ENCODE results near the gene CRLF3.
"Not testable (repeated sequence)": the region's sequence is repeated elsewhere in the genome, so short reads cannot be mapped to it uniquely, and the experiment has no call there.

CRLF3 gene

GRCh38 chr17:30814860-30815259 lies 9.6 kb downstream of the CRLF3 start:
- not testable (repeated sequence) for H3K4me3 ChIP-seq (ENCODE audit: low read depth, low read length); H2AFZ ChIP-seq (ENCODE audit: low read length, unreplicated experiment); H3K36me3 ChIP-seq (ENCODE audit: insufficient read depth, low read length); H3K27me3 ChIP-seq (ENCODE audit: insufficient read depth, low read length); H3K27ac ChIP-seq (ENCODE audit: low read depth, low read length)
- H3K4me1 ChIP-seq (ENCODE audit: control insufficient read depth, insufficient read depth, low read length, unreplicated experiment) = peaks cover 13% of the 10 kb centered on the region
- peaks cover 28% of the 10 kb centered on the region for H3K79me2 ChIP-seq (ENCODE audit: control insufficient read depth, insufficient read depth, low read length, unreplicated experiment)

- Histone ChIP-seq H3K4me1 (ENCODE audit: control insufficient read depth, insufficient read depth, low read length, unreplicated experiment) (peaks cover 13% of the 10 kb centered on the region), H3K79me2 (ENCODE audit: control insufficient read depth, insufficient read depth, low read length, unreplicated experiment) (peaks cover 22% of the 10 kb centered on the region)
- not testable (repeated sequence) for H3K36me3 ChIP-seq (ENCODE audit: insufficient read depth, low read length); H3K27me3 ChIP-seq (ENCODE audit: insufficient read depth, low read length); H3K4me3 ChIP-seq (ENCODE audit: low read depth, low read length); H3K27ac ChIP-seq (ENCODE audit: low read depth, low read length); H2AFZ ChIP-seq (ENCODE audit: low read length, unreplicated experiment)
Observed at GRCh38 chr17:30814236-30814635, 10.3 kb downstream of the CRLF3 start.

GRCh38 chr17:30812218-30813177 lies 12.0 kb downstream of the CRLF3 start:
- peaks cover 19% of the 10 kb centered on the region for H3K79me2 ChIP-seq (ENCODE audit: control insufficient read depth, insufficient read depth, low read length, unreplicated experiment)
- no peaks in the 10 kb centered on the region for H3K27me3 ChIP-seq (ENCODE audit: insufficient read depth, low read length)
- peaks cover 13% of the 10 kb centered on the region for H3K4me1 ChIP-seq (ENCODE audit: control insufficient read depth, insufficient read depth, low read length, unreplicated experiment)
- H3K4me3 ChIP-seq (ENCODE audit: low read depth, low read length) = no peak overlapping the region
- H3K27ac ChIP-seq (ENCODE audit: low read depth, low read length) = peak overlapping the region; percentile 23
- no peaks in the 10 kb centered on the region for H3K36me3 ChIP-seq (ENCODE audit: insufficient read depth, low read length)
- H2AFZ ChIP-seq (ENCODE audit: low read length, unreplicated experiment) = peak overlapping the region; percentile 43

- Histone ChIP-seq H3K4me1 (ENCODE audit: control insufficient read depth, insufficient read depth, low read length, unreplicated experiment) (peaks cover 13% of the 10 kb centered on the region), H3K79me2 (ENCODE audit: control insufficient read depth, insufficient read depth, low read length, unreplicated experiment) (peaks cover 13% of the 10 kb centered on the region), H3K27me3 (ENCODE audit: insufficient read depth, low read length) (no peaks in the 10 kb centered on the region), H2AFZ (ENCODE audit: low read length, unreplicated experiment) (no peak overlapping the region), H3K27ac (ENCODE audit: low read depth, low read length) (no peak overlapping the region), H3K36me3 (ENCODE audit: insufficient read depth, low read length) (no peaks in the 10 kb centered on the region), H3K4me3 (ENCODE audit: low read depth, low read length) (no peak overlapping the region)
Observed at GRCh38 chr17:30809867-30810266, 14.6 kb downstream of the CRLF3 start.

GRCh38 chr17:30808785-30809286 lies 15.7 kb downstream of the CRLF3 start:
- H3K27me3 ChIP-seq (ENCODE audit: insufficient read depth, low read length) = no peaks in the 10 kb centered on the region
- H3K36me3 ChIP-seq (ENCODE audit: insufficient read depth, low read length) = no peaks in the 10 kb centered on the region
- no peak overlapping the region for H2AFZ ChIP-seq (ENCODE audit: low read length, unreplicated experiment)
- peaks cover 13% of the 10 kb centered on the region for H3K79me2 ChIP-seq (ENCODE audit: control insufficient read depth, insufficient read depth, low read length, unreplicated experiment)
- peaks cover 13% of the 10 kb centered on the region for H3K4me1 ChIP-seq (ENCODE audit: control insufficient read depth, insufficient read depth, low read length, unreplicated experiment)
- no peak overlapping the region for H3K27ac ChIP-seq (ENCODE audit: low read depth, low read length)
- no peak overlapping the region for H3K4me3 ChIP-seq (ENCODE audit: low read depth, low read length)

GRCh38 chr17:30807896-30808295 lies 16.6 kb downstream of the CRLF3 start:
- Histone ChIP-seq H3K79me2 (ENCODE audit: control insufficient read depth, insufficient read depth, low read length, unreplicated experiment) (peaks cover 13% of the 10 kb centered on the region), H3K27ac (ENCODE audit: low read depth, low read length) (no peak overlapping the region)

GRCh38 chr17:30805944-30806456 lies 18.5 kb downstream of the CRLF3 start:
- Histone ChIP-seq H3K4me3 (ENCODE audit: low read depth, low read length) (no peak overlapping the region), H2AFZ (ENCODE audit: low read length, unreplicated experiment) (no peak overlapping the region), H3K4me1 (ENCODE audit: control insufficient read depth, insufficient read depth, low read length, unreplicated experiment) (no peaks in the 10 kb centered on the region), H3K36me3 (ENCODE audit: insufficient read depth, low read length) (peaks cover 7% of the 10 kb centered on the region; the same call in 1 of the 2 replicates), H3K79me2 (ENCODE audit: control insufficient read depth, insufficient read depth, low read length, unreplicated experiment) (peaks cover 7% of the 10 kb centered on the region), H3K27me3 (ENCODE audit: insufficient read depth, low read length) (no peaks in the 10 kb centered on the region), H3K27ac (ENCODE audit: low read depth, low read length) (no peak overlapping the region)

More at GRCh38 chr17:30807896-30808295, 16.6 kb downstream of the CRLF3 start:
- H3K4me3 ChIP-seq (ENCODE audit: low read depth, low read length) = no peak overlapping the region
- peaks cover 4% of the 10 kb centered on the region; the same call in 1 of the 2 replicates for H3K36me3 ChIP-seq (ENCODE audit: insufficient read depth, low read length)
- H3K4me1 ChIP-seq (ENCODE audit: control insufficient read depth, insufficient read depth, low read length, unreplicated experiment) = peaks cover 9% of the 10 kb centered on the region
- no peak overlapping the region for H2AFZ ChIP-seq (ENCODE audit: low read length, unreplicated experiment)
- no peaks in the 10 kb centered on the region for H3K27me3 ChIP-seq (ENCODE audit: insufficient read depth, low read length)

GRCh38 chr17:30801671-30802070 lies 22.8 kb downstream of the CRLF3 start:
- H3K4me3 ChIP-seq (ENCODE audit: low read depth, low read length) = no peak overlapping the region
- H3K4me1 ChIP-seq (ENCODE audit: control insufficient read depth, insufficient read depth, low read length, unreplicated experiment) = peaks cover 5% of the 10 kb centered on the region
- H3K36me3 ChIP-seq (ENCODE audit: insufficient read depth, low read length) = peaks cover 7% of the 10 kb centered on the region; the same call in 1 of the 2 replicates

GRCh38 chr17:30796016-30796415 lies 28.5 kb downstream of the CRLF3 start:
- Histone ChIP-seq H3K36me3 (ENCODE audit: insufficient read depth, low read length) (0 out of 2 replicates have a peak, but pooled peaks cover 13% of the 10 kb centered on the region), H3K4me1 (ENCODE audit: control insufficient read depth, insufficient read depth, low read length, unreplicated experiment) (peaks cover 5% of the 10 kb centered on the region), H3K27ac (ENCODE audit: low read depth, low read length) (no peak overlapping the region), H2AFZ (ENCODE audit: low read length, unreplicated experiment) (no peak overlapping the region), H3K27me3 (ENCODE audit: insufficient read depth, low read length) (no peaks in the 10 kb centered on the region), H3K79me2 (ENCODE audit: control insufficient read depth, insufficient read depth, low read length, unreplicated experiment) (no peaks in the 10 kb centered on the region), H3K4me3 (ENCODE audit: low read depth, low read length) (no peak overlapping the region)

More at GRCh38 chr17:30801671-30802070, 22.8 kb downstream of the CRLF3 start:
- no peaks in the 10 kb centered on the region for H3K27me3 ChIP-seq (ENCODE audit: insufficient read depth, low read length)
- H3K79me2 ChIP-seq (ENCODE audit: control insufficient read depth, insufficient read depth, low read length, unreplicated experiment) = no peaks in the 10 kb centered on the region
- no peak overlapping the region for H3K27ac ChIP-seq (ENCODE audit: low read depth, low read length)
- no peak overlapping the region for H2AFZ ChIP-seq (ENCODE audit: low read length, unreplicated experiment)

GRCh38 chr17:30794372-30794771 lies 30.1 kb downstream of the CRLF3 start:
- Histone ChIP-seq H3K36me3 (ENCODE audit: insufficient read depth, low read length) (peaks cover 20% of the 10 kb centered on the region), H3K4me3 (ENCODE audit: low read depth, low read length) (no peak overlapping the region), H2AFZ (ENCODE audit: low read length, unreplicated experiment) (no peak overlapping the region), H3K79me2 (ENCODE audit: control insufficient read depth, insufficient read depth, low read length, unreplicated experiment) (no peaks in the 10 kb centered on the region), H3K27me3 (ENCODE audit: insufficient read depth, low read length) (no peaks in the 10 kb centered on the region), H3K27ac (ENCODE audit: low read depth, low read length) (no peak overlapping the region), H3K4me1 (ENCODE audit: control insufficient read depth, insufficient read depth, low read length, unreplicated experiment) (no peaks in the 10 kb centered on the region)

All from ACC112 (cell line).